ENCODE data around the gene STPG1.

DNA sequence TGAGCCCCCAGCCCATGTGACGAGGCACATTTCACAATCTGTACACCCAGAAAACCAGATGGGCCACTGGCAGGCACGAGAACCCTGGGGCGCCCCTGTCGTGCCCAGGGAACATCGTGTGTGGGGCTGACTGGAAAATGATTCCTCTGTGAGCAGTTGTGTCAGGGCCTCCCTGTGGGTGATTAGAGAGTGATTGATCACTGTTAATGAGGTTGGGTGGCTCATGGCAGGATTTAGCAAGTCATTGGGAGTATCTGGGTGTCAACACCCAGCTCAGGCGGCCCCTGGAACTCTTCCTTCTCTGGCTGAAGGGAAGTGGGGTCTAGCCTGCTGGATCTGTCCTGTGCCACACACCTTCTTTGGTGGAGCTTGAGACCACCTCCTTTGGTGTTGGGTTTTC lies 88.7 kb downstream of the STPG1 start:
- TF ChIP-seq, protein P1, sequence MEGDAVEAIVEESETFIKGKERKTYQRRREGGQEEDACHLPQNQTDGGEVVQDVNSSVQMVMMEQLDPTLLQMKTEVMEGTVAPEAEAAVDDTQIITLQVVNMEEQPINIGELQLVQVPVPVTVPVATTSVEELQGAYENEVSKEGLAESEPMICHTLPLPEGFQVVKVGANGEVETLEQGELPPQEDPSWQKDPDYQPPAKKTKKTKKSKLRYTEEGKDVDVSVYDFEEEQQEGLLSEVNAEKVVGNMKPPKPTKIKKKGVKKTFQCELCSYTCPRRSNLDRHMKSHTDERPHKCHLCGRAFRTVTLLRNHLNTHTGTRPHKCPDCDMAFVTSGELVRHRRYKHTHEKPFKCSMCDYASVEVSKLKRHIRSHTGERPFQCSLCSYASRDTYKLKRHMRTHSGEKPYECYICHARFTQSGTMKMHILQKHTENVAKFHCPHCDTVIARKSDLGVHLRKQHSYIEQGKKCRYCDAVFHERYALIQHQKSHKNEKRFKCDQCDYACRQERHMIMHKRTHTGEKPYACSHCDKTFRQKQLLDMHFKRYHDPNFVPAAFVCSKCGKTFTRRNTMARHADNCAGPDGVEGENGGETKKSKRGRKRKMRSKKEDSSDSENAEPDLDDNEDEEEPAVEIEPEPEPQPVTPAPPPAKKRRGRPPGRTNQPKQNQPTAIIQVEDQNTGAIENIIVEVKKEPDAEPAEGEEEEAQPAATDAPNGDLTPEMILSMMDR (IDR thresholded peaks at IDR 0.05; ENCODE audit: insufficient read depth, low read length): no peak
- TF ChIP-seq POLR2AphosphoS5 (IDR thresholded peaks at IDR 0.05; ENCODE audit: low read depth) (no peak), GABPA (IDR thresholded peaks at IDR 0.05; ENCODE audit: low read depth) (no peak)
- TF ChIP-seq, protein P2, sequence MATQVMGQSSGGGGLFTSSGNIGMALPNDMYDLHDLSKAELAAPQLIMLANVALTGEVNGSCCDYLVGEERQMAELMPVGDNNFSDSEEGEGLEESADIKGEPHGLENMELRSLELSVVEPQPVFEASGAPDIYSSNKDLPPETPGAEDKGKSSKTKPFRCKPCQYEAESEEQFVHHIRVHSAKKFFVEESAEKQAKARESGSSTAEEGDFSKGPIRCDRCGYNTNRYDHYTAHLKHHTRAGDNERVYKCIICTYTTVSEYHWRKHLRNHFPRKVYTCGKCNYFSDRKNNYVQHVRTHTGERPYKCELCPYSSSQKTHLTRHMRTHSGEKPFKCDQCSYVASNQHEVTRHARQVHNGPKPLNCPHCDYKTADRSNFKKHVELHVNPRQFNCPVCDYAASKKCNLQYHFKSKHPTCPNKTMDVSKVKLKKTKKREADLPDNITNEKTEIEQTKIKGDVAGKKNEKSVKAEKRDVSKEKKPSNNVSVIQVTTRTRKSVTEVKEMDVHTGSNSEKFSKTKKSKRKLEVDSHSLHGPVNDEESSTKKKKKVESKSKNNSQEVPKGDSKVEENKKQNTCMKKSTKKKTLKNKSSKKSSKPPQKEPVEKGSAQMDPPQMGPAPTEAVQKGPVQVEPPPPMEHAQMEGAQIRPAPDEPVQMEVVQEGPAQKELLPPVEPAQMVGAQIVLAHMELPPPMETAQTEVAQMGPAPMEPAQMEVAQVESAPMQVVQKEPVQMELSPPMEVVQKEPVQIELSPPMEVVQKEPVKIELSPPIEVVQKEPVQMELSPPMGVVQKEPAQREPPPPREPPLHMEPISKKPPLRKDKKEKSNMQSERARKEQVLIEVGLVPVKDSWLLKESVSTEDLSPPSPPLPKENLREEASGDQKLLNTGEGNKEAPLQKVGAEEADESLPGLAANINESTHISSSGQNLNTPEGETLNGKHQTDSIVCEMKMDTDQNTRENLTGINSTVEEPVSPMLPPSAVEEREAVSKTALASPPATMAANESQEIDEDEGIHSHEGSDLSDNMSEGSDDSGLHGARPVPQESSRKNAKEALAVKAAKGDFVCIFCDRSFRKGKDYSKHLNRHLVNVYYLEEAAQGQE (IDR thresholded peaks at IDR 0.05; ENCODE audit: insufficient replicate concordance, low read depth): no peak
